Cardiac septum (tissue), 1 donor: ENCODE data around the gene NMU. TPM values are rescaled to one million over a fixed set of nuclear protein-coding genes. Genes with fewer than 3 reads are reported as not detected.
"Not testable (repeated sequence)": the region's sequence is repeated elsewhere in the genome, so short reads cannot be mapped to it uniquely, and the experiment has no call there.

Experiments
- DNase-seq: peaks from one replicate; pipeline ENCODE4 v3.0.0-alpha.2; 2020; ENCODE audit warnings: low spot score
- intact Hi-C: fragments of 100-400 bp; cut with DNase I; formaldehyde crosslinking; loops from one replicate; pipeline ENCODE4 v1.14.0; 2022
- long read RNA-seq: library from polyadenylated mRNA; unstranded; transcript quantifications from one replicate; pipeline ENCODE4 v2.0.0, GENCODE V29; 2021
- total RNA-seq: library from RNA; stranded (reverse); fragmentation: NEBNext Ultra II Directional; extraction: Animal tissue kit (Norgen Biotek cat#: 25700); gene quantifications from one replicate; pipeline ENCODE4 v1.2.1, GENCODE V29; 2021
- donor health status: DM: no; HTN: no; CAD: no.

Gene NMU, protein sequence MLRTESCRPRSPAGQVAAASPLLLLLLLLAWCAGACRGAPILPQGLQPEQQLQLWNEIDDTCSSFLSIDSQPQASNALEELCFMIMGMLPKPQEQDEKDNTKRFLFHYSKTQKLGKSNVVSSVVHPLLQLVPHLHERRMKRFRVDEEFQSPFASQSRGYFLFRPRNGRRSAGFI
- total RNA-seq: not detected
- long read RNA-seq: 0 reads

GRCh38 chr4:55635741-55636655 lies at the start of gene NMU:
TSS of gene NMU (minus strand) at chr4:55636298. CDS start at chr4:55636192, 106 bp downstream.
- intact Hi-C loops: no loop called here

DNA sequence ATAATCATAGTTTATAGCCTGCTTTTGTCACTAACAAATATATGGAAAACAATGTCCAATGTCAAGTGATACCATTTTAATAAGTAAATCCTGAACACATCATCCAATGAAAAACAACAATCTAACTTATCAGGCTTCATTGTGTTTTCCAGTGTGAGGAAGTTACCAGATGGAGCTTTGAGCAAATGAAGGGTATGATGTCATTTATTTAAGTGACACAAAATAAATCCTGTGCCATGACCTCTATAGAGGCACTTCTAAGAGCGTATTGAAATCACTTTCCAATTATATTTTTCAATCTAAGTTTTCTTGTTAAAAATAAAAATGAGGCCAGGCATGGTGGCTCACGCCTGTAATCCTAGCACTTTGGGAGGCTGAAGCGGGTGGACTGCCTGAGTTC lies 48.2 kb upstream of the NMU start:
- DNase-seq: no peak
- intact Hi-C loops: no loop called here

More at GRCh38 chr4:55635741-55636655, at the start of gene NMU:
- no peak for DNase-seq

DNA sequence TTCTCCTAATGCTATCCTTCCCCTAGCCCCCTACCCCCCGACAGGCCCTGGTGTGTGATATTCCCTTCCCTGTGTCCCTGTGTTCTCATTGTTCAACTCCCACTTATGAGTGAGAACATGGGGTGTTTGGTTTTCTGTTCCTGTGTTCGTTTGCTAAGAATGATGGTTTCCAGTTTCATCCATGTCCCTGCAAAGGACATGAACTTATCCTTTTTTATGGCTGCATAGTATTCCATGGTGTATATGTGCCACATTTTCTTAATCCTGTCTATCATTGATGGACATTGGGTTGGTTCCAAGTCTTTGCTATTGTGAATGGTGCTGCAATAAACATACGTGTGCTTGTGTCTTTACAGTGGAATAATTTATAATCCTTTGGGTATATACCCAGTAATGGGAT lies 46.7 kb upstream of the NMU start:
- DNase-seq, intact Hi-C loops: not testable (repeated sequence)

GRCh38 chr4:55682295-55682694 lies 46.2 kb upstream of the NMU start:
- intact Hi-C loops: no loop called here

DNA sequence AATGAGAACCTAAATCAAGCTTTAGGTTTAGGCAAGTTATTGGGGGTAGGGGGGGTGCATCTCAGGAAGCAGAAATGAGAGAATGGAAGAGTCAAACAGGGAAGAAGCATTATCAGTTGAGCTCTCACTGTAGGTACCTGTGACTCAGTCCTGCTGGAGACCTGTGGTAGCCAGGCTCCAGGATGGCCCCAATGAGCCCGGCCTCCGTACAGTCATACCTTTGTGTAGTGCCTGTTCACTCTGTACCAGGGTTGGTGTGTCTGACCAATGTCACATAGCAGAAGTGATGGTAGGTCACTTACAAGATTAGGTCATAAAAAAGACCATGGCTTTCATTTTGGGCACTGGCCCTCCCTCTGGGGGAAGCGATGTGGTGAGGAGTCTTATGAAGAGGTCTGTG lies 45.3 kb upstream of the NMU start:
- no peak for DNase-seq
- intact Hi-C loops: no loop called here

More at GRCh38 chr4:55682295-55682694, 46.2 kb upstream of the NMU start:
- DNase-seq: no peak

DNA sequence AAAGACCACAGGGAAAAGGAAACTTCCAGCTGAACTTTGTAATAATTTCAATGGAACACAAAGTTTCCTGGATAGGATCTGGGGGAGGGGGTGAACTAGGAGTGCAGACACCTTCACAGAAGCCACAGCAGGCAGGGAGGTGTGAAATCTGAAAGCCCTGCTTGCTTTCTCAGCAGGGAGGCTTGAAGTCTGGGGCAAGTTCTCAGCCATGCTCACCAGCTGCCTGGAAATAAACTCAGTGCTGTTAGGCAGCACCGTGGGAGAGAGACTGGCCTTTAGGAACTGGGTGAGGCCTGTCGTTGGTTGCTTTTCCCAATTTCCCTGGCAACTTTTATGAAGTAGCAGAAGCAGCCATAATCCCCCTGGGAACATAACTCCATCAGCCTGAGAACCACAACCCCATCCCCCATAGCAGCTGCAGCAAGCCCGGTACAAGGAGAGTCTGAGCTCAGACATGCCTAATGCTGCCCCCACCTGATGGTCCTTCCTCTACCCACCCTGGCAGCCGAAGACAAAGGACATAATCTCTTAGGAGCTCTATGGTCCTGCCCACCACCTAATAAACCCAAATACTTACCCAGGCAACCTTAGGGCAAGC lies 39.2 kb upstream of the NMU start:
- DNase-seq: no peak
- intact Hi-C loops: no loop called here

DNA sequence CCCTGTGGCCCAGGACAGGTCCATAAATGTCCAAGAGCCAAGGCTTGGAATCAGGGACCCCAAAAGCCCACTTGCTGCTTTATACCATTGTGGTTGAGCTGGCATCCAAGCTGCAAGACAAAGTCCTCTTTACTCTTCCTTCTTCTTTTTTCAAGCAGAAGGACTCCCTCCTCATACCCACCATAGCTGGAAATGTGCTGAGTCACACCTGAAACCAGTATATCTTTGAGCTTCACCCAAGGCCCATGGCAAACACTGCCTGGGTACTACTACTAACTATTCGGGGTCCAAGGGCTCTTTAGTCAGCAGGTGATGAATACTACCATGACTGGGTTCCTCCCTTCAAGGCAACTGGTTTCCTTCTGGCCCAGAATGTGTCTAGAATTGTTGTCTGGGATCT lies 37.3 kb upstream of the NMU start:
- intact Hi-C loops: no loop called here
- DNase-seq: no peak

- intact Hi-C loops: no loop called here
- no peak for DNase-seq
Measured at GRCh38 chr4:55671667-55672066, 35.6 kb upstream of the NMU start.

GRCh38 chr4:55670695-55671094 lies 34.6 kb upstream of the NMU start:
- intact Hi-C loops: no loop called here
- no peak for DNase-seq

- intact Hi-C loops: no loop called here
- DNase-seq: no peak
Measured at GRCh38 chr4:55668449-55668848, 32.4 kb upstream of the NMU start.

GRCh38 chr4:55666535-55666934 lies 30.4 kb upstream of the NMU start:
- DNase-seq: no peak
- intact Hi-C loops: no loop called here

DNA sequence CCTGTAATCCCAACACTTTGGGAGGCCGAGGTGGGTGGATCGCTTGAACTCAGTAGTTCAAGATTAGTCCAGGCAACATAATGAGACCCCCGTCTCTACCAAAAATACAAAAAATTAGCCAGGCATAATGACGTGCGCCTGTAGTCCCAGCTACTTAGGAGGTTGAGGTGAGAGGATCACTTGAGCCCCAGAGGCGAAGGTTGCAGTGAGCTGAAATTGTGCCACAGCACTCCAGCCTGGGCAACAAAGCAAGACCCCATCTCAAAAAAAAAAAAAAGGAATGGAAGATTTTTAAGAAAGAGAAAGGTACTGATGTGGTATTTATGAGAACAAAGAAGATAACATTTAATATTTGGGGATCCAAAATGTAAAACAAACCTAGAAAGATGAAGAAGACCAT lies 27.0 kb upstream of the NMU start:
- intact Hi-C loops: no loop called here
- no peak for DNase-seq

DNA sequence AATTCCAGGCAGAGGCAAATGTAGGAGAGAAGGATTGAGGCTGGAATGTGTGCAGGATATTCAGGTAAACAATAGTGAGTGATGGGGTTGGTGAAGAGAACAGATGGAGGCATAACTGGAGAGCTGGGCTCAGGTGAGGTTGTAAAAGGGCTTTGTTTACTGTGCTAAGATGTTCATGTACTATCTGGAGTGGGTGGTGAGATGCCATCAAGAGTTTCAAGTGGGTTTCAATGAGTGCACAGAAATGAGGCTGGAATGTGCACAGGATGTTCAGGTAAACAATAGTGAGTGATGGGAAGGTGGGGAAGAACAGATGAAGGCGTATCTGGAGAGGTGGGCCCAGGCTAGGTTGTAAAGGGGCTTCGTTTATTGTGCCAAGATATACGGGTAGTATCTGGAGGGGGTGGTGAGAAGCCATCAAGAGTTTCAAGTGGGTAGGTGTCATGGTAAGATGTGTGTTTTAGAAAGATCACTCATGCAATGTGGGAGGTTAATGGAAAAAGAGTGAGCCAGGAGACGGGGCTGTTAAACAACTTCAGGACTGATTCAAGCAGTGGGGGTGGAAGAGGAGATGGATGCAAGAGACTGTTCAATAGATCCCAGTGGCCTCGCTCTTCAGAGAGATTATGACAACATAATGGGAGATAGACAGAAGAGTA lies 25.4 kb upstream of the NMU start:
- intact Hi-C loops: no loop called here
- DNase-seq: no peak

DNA sequence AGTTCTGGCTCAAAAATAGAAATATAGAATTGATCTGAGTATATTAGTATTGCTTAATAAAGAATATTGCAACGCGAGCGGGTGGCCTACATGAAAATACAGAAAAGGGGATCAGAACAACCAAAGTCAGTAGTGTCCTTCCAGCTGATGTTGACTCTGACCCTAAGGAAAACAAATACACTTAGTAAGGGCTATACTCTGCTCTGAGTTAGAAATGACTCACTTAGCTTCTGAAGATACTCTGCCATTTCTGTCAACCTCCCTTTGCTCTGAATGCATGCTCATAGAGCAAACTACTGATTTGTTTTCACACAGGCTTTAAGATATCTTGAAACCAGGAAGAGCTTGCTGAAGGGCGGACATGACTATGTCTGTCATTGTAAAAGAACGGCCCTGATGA lies 22.6 kb upstream of the NMU start:
- DNase-seq: no peak
- intact Hi-C loops: no loop called here

- DNase-seq: no peak
- intact Hi-C loops: no loop called here
Measured at GRCh38 chr4:55654131-55654530, 18.0 kb upstream of the NMU start.

DNA sequence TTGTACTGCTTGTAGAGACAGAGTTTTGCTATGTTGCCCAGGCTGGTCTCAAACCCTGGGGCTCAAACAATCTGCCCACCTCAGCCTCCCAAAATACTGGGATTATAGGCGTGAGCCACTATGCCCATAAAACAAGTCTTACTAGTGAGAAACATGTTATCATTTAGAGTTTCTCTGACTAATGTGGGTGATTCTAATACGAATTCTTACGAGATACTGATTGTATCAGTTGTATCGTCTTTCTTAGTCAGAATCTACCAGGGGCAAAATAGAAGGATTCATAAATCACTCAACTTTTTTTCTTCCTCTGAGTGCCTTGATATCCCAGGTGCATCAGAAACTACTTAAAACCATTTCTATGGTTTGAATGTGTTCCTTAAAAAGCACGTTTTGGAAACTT lies 14.4 kb upstream of the NMU start:
- intact Hi-C loops: no loop called here
- no peak for DNase-seq

DNA sequence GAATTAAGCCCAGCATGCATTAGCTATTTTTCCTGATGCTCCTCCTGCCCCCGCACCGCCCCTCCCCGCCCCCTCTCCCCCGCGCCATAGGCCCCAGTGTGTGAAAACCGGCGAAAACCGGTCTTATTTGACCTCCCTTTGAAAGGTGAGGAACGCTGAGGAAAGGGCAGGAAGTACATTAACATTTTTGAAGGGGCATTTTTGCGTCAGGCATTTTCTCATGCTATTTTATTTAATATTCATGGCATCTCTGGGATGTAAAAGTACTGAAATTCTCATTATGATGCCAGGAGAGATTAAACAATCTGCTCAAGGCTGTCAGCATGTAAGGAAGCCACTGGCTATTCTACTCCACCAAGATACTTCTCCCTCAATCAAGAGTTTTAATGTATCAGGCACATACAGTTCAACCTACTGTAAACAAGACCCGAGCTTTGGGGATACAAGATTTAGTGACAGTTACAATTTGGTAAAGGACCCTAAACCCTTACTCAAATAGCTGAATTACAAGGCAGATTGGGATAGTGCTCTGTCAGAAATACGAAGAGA lies 1.2 kb upstream of the NMU start:
- DNase-seq: no peak
- intact Hi-C loops: no loop called here

- no peak for DNase-seq
- intact Hi-C loops: no loop called here
Measured at GRCh38 chr4:55636656-55636999, 530 bp upstream of the NMU start.

- no peak for DNase-seq
- intact Hi-C loops: no loop called here
Measured at GRCh38 chr4:55635282-55635681, 816 bp downstream of the NMU start.
